NCI-H1694 (cell line): ENCODE data around the gene DPY19L3.
"Not testable (repeated sequence)": the region's sequence is repeated elsewhere in the genome, so short reads cannot be mapped to it uniquely, and the experiment has no call there.

Experiments used
- DNase-seq: peaks from one replicate; lab custom pipeline; 2025; lab: John Stamatoyannopoulos, UW

DPY19L3 gene

DNA sequence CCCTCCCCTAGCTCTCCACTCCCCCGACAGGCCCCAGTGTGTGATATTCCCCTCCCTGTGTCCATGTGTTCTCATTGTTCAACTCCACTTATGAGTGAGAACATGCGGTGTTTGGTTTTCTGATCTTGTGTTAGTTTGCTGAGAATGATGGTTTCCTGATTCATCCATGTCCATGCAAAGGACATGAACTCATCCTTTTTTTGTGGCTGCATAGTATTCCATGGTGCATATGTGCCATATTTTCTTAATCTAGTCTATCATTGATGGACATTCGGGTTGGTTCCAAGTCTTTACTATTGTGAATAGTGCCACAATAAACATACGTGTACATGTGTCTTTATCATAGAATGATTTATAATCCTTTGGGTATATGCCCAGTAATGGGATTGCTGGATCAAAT, 106.9 kb downstream of the DPY19L3 start:
- not testable (repeated sequence) for DNase-seq

DNA sequence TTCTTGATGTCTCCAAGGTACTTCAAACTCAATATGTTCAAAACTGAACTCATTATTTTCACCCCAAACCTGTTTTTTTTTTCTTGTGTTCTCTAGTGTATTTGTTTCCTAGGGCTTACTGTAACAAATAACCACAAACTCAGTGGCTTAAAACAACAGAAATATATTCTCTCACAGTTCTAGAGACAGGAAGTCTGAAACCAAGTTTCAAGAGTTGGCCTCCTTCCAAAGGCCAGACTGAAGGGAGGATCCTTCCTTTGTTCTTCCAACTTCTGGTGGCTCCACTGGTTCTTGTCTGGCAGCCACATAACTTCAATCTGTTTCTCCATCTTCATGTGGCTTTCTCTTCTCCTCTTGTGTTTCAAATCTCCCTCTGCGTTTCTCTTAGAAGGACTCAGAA, 113.5 kb downstream of the DPY19L3 start:
- no peak for DNase-seq

- DNase-seq: no peak
These were observed 117.4 kb downstream of the DPY19L3 start for GRCh38 chr19:32522967-32523366.

- DNase-seq: no peak
These were observed 121.3 kb downstream of the DPY19L3 start for GRCh38 chr19:32526895-32527294.

- no peak for DNase-seq
These were observed 125.2 kb downstream of the DPY19L3 start for GRCh38 chr19:32530773-32531172.

DNA sequence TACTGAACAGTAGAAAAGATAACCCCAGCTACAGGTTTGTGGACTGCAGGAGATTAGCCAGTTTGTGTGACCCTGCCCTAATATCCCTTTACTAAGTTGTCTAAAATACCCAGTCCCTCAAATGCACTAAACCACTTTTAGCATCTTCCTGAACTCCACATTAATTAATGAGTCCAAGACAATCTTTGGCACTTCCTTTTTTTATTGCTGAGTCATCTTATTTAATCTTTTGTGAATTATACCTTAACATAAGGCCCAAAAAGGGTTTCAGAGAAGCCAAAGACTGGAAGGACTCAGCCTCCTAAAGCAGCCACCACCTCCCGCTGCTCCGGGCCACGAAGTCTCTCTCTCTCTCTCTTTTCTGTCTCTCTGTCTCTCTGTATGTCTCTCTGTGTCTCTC, 126.7 kb downstream of the DPY19L3 start:
- DNase-seq: no peak
